Mucosa of descending colon (tissue), 3 donors: ENCODE data around the gene RALB. TPM values are rescaled to one million over a fixed set of nuclear protein-coding genes. Genes with fewer than 3 reads are reported as not detected.

ENCODE experiments used
- ATAC-seq: fragments of 200-7000 bp; cut with Tn5 transposase; one replicate; pipeline ENCODE4 v1.9.1; 2020; ENCODE audit warnings: mild to moderate bottlenecking, moderate library complexity
- DNase-seq, 3 donors: peaks; one replicate each; pipeline ENCODE4 v3.0.0-alpha.2; 2020
- H3K36me3 ChIP-seq: fragments of 200-600 bp; one replicate; pipeline ENCODE4 v1.8.0; 2021; ENCODE audit warnings: low read depth, mild to moderate bottlenecking
- H3K4me1 ChIP-seq: fragments of 200-600 bp; one replicate; pipeline ENCODE4 v1.8.0; 2021; ENCODE audit warnings: low read depth, mild to moderate bottlenecking
- H3K4me3 ChIP-seq: fragments of 200-600 bp; one replicate; pipeline ENCODE4 v1.8.0; 2021; ENCODE audit warnings: mild to moderate bottlenecking
- H3K9me3 ChIP-seq: fragments of 200-600 bp; one replicate; pipeline ENCODE4 v1.8.0; 2021; ENCODE audit warnings: mild to moderate bottlenecking
- CTCF ChIP-seq: fragments of 200-600 bp; IDR thresholded peaks from one replicate; pipeline ENCODE4 v1.8.0; 2022; ENCODE audit warnings: antibody characterized with exemption, mild to moderate bottlenecking
- intact Hi-C, 2 donors: fragments of 100-400 bp; cut with DNase I in 1 of 2; cut with micrococcal nuclease in 1 of 2; formaldehyde crosslinking; loops; one replicate each; pipeline versions ENCODE4 v1.11.0 to v1.11.1; 2022; cut with DNase I, micrococcal nuclease
- total RNA-seq, 3 donors: library from RNA; stranded (reverse); fragmentation: NEBNext Ultra II Directional in 2 of 3; extraction: Animal tissue kit (Norgen Biotek cat#: 25700) in 2 of 3; gene quantifications; one replicate each; pipeline versions ENCODE4 v1.2.1 to v1.2.4, GENCODE V29; 2021 to 2023
- donor health status: DM: no; HTN: no; CAD: no; lungs with moderate emphysema.
- donor health status: DM: no; HTN: no; CAD: no.
- donor health status: DM: no; HTN: yes; CAD: no.

RALB gene
- total RNA-seq, 3 donors from 2014 or later: 75.1 to 83.8 (median 80.8) TPM

- peaks cover 14% of the 10 kb centered on the region for H3K4me1 ChIP-seq
- peak within 1 kb of the TSS; percentile 36 for H3K4me3 ChIP-seq
- intact Hi-C loops: no loop called here
- no peak for TF ChIP-seq CTCF
- no peaks in the 10 kb centered on the region for H3K36me3 ChIP-seq
- DNase-seq (peak; percentile 94 to 99 (median 95)), ATAC-seq (peak; percentile 98)
- H3K9me3 ChIP-seq: no peaks in the 10 kb centered on the region
Measured at GRCh38 chr2:120223034-120223912, 29.4 kb upstream of the RALB start, which contains the start of gene TMEM185B. TSS of gene TMEM185B (minus strand) at chr2:120223400. CDS start at chr2:120222976, 424 bp downstream.

- no peak overlapping the region for H3K4me3 ChIP-seq
Measured at GRCh38 chr2:120224256-120224655, 28.4 kb upstream of the RALB start.

GRCh38 chr2:120224735-120225548, 27.7 kb upstream of the RALB start:
- Histone ChIP-seq H3K9me3 (no peaks in the 10 kb centered on the region), H3K36me3 (no peaks in the 10 kb centered on the region), H3K4me1 (peaks cover 16% of the 10 kb centered on the region), H3K4me3 (no peak overlapping the region)
- ATAC-seq: peak; percentile 1
- DNase-seq: peak in 1 of 3 donors; percentile 58
- intact Hi-C loops: no loop called here
- no peak for TF ChIP-seq CTCF

More at GRCh38 chr2:120224256-120224655, 28.4 kb upstream of the RALB start:
- ATAC-seq (no peak), DNase-seq (no peak)
- no peak for TF ChIP-seq CTCF
- H3K36me3 ChIP-seq: no peaks in the 10 kb centered on the region
- intact Hi-C loops: no loop called here
- H3K9me3 ChIP-seq: no peaks in the 10 kb centered on the region
- H3K4me1 ChIP-seq: peaks cover 14% of the 10 kb centered on the region

GRCh38 chr2:120225549-120226065, 27.0 kb upstream of the RALB start:
- peak in 1 of 3 donors; percentile 50 for DNase-seq
- TF ChIP-seq CTCF: no peak
- peaks cover 23% of the 10 kb centered on the region for H3K4me1 ChIP-seq
- no peaks in the 10 kb centered on the region for H3K36me3 ChIP-seq
- H3K4me3 ChIP-seq: no peak overlapping the region
- ATAC-seq: no peak
- intact Hi-C loops: no loop called here
- H3K9me3 ChIP-seq: no peaks in the 10 kb centered on the region

- DNase-seq: peak in 1 of 3 donors; percentile 36
- Histone ChIP-seq H3K4me1 (peaks cover 30% of the 10 kb centered on the region), H3K9me3 (no peaks in the 10 kb centered on the region), H3K4me3 (no peak overlapping the region), H3K36me3 (no peaks in the 10 kb centered on the region)
- TF ChIP-seq CTCF: no peak
- intact Hi-C loops: no loop called here
- ATAC-seq: no peak
Measured at GRCh38 chr2:120226316-120226715, 26.3 kb upstream of the RALB start.
